Measurements from ENCODE around the gene MYO1D. TPM values are rescaled to one million over a fixed set of nuclear protein-coding genes. Genes with fewer than 3 reads are reported as not detected.

MYO1D gene
- total RNA-seq, 1 experiment from 2014 or later, result 206 TPM

- no peaks in the 10 kb centered on the region for H3K27me3 Mint-ChIP-seq (ENCODE audit: insufficient read depth, unreplicated experiment)
- no peak for TF ChIP-seq CTCF (IDR thresholded peaks at IDR 0.05; ENCODE audit: insufficient read depth in 1 of 2, low read depth in 1 of 2, low read length in 1 of 2, severe bottlenecking in 1 of 2, unreplicated experiment in 1 of 2)
- no peaks in the 10 kb centered on the region for H3K27me3 ChIP-seq (replicated peaks; ENCODE audit: control insufficient read depth, insufficient read depth, low read length)
- BruUV-seq (replicated peaks), result no TSS peak
- no peak overlapping the region for H3K27ac Mint-ChIP-seq (ENCODE audit: unreplicated experiment)
- no peaks in the 10 kb centered on the region for H3K4me1 ChIP-seq
- no peak overlapping the region for H3K4me3 ChIP-seq (ENCODE audit: low read depth, low read length)
- H3K9me3 ChIP-seq, result no peaks in the 10 kb centered on the region
- intact Hi-C loops (cut with micrococcal nuclease; ENCODE audit: unreplicated experiment), result loop anchor here (10.0 kb wide), 1 partner anchor 349 kb away; no protein-coding TSS in a partner anchor
- H3K36me3 ChIP-seq (ENCODE audit: control insufficient read depth, insufficient read depth, low read length), result no peaks in the 10 kb centered on the region; the same call in 1 of the 2 replicates
- ChIA-PET POLR2A (no interaction called here), CTCF (no interaction called here)
- H3K9me3 Mint-ChIP-seq (ENCODE audit: unreplicated experiment), result no peaks in the 10 kb centered on the region
- no peaks in the 10 kb centered on the region for H3K4me1 Mint-ChIP-seq (ENCODE audit: low read depth, unreplicated experiment)
- peaks cover 34% of the 10 kb centered on the region for H3K36me3 Mint-ChIP-seq (ENCODE audit: insufficient read depth, unreplicated experiment)
- no peak overlapping the region for H3K4me3 Mint-ChIP-seq (ENCODE audit: unreplicated experiment)
- DNase-seq, result no peak
Observed at GRCh38 chr17:32515677-32516383, 361.1 kb downstream of the MYO1D start.

GRCh38 chr17:32514606-32515005, 362.3 kb downstream of the MYO1D start:
- no peaks in the 10 kb centered on the region for H3K27me3 ChIP-seq (replicated peaks; ENCODE audit: control insufficient read depth, insufficient read depth, low read length)
- Mint-ChIP-seq H3K4me1 (ENCODE audit: low read depth, unreplicated experiment) (no peaks in the 10 kb centered on the region), H3K36me3 (ENCODE audit: insufficient read depth, unreplicated experiment) (peaks cover 31% of the 10 kb centered on the region), H3K27ac (ENCODE audit: unreplicated experiment) (no peak overlapping the region), H3K9me3 (ENCODE audit: unreplicated experiment) (no peaks in the 10 kb centered on the region), H3K4me3 (ENCODE audit: unreplicated experiment) (no peak overlapping the region), H3K27me3 (ENCODE audit: insufficient read depth, unreplicated experiment) (no peaks in the 10 kb centered on the region)
- CTCF ChIA-PET, result no interaction called here
- no peaks in the 10 kb centered on the region for H3K36me3 ChIP-seq (ENCODE audit: control insufficient read depth, insufficient read depth, low read length)
- intact Hi-C loops (cut with micrococcal nuclease; ENCODE audit: unreplicated experiment), result loop anchor here (10.0 kb wide), 1 partner anchor 350 kb away; no protein-coding TSS in a partner anchor
- no peaks in the 10 kb centered on the region for H3K4me1 ChIP-seq
- POLR2A ChIA-PET, result no interaction called here
- DNase-seq, result no peak
- H3K9me3 ChIP-seq, result no peaks in the 10 kb centered on the region
- TF ChIP-seq CTCF (IDR thresholded peaks at IDR 0.05; ENCODE audit: insufficient read depth in 1 of 2, low read depth in 1 of 2, low read length in 1 of 2, severe bottlenecking in 1 of 2, unreplicated experiment in 1 of 2), result no peak
- no peak overlapping the region for H3K4me3 ChIP-seq (ENCODE audit: low read depth, low read length)
- BruUV-seq (replicated peaks), result no TSS peak

GRCh38 chr17:32513579-32513978, 363.3 kb downstream of the MYO1D start:
- Histone ChIP-seq H3K27me3 (replicated peaks; ENCODE audit: control insufficient read depth, insufficient read depth, low read length) (no peaks in the 10 kb centered on the region), H3K9me3 (no peaks in the 10 kb centered on the region), H3K36me3 (ENCODE audit: control insufficient read depth, insufficient read depth, low read length) (no peaks in the 10 kb centered on the region), H3K4me1 (no peaks in the 10 kb centered on the region), H3K4me3 (ENCODE audit: low read depth, low read length) (no peak overlapping the region)
- H3K9me3 Mint-ChIP-seq (ENCODE audit: unreplicated experiment), result no peaks in the 10 kb centered on the region
- no peak overlapping the region for H3K4me3 Mint-ChIP-seq (ENCODE audit: unreplicated experiment)
- H3K36me3 Mint-ChIP-seq (ENCODE audit: insufficient read depth, unreplicated experiment), result peaks cover 38% of the 10 kb centered on the region
- no TSS peak for BruUV-seq (replicated peaks)
- CTCF ChIA-PET, result interaction anchor here (0.7 kb wide), 1 partner anchor 403 kb away, joined by 7 read pairs; no protein-coding TSS in a partner anchor
- H3K27me3 Mint-ChIP-seq (ENCODE audit: insufficient read depth, unreplicated experiment), result no peaks in the 10 kb centered on the region
- H3K27ac Mint-ChIP-seq (ENCODE audit: unreplicated experiment), result no peak overlapping the region
- intact Hi-C loops (cut with micrococcal nuclease; ENCODE audit: unreplicated experiment), result loop anchor here (10.0 kb wide), 1 partner anchor 351 kb away; no protein-coding TSS in a partner anchor
- TF ChIP-seq CTCF (IDR thresholded peaks at IDR 0.05; ENCODE audit: insufficient read depth in 1 of 2, low read depth in 1 of 2, low read length in 1 of 2, severe bottlenecking in 1 of 2, unreplicated experiment in 1 of 2), result no peak
- POLR2A ChIA-PET, result no interaction called here
- H3K4me1 Mint-ChIP-seq (ENCODE audit: low read depth, unreplicated experiment), result no peaks in the 10 kb centered on the region
- no peak for DNase-seq
